GM18505 (cell line): Measurements from ENCODE around the gene ATP2B2.

Source experiments
- ATAC-seq: cut with Tn5 transposase; IDR thresholded peaks from one replicate; pipeline ENCODE4 v1.9.1; 2021; ENCODE audit not compliant: unreplicated experiment
- POLR2A ChIP-seq: IDR thresholded peaks from 4 replicates; pipeline ENCODE4 v1.6.1; 2011; ENCODE audit warnings: borderline replicate concordance; ENCODE audit not compliant: insufficient read depth, insufficient read length; ENCODE audit errors: extremely low read depth

ATP2B2 gene

DNA sequence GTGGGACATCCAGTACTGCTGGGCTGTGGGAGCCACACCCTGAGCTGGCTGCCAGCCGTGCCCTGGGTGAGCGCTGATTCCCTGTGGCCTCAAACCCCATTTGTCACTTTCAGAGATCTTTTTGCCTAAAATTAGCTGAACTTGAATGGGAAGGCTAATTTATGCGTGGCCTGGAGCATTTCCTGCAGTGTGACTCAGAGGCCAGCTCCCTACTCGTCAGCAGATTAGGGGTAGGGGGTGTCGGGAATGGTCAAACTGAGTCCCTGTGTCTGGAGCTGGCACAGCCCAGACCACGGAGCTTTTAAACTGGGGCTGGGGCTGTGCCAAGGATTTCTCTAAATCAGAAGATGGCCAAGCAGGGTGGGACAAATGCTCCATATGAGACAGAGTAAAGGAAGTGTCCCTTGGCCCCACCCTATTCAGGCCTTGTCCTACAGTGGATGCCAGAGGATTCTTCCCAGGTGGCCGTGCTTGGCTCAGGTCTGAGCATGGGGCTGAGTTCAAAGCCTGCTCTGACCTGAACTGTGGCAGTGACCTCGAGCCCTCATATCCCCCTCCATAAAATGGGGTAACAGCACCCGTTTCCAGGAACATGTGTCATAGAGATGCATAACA, 59.7 kb downstream of the ATP2B2 start:
- no peak for TF ChIP-seq POLR2A
- no peak for ATAC-seq

GRCh38 chr3:10444511-10444910, 60.9 kb downstream of the ATP2B2 start:
- no peak for ATAC-seq

GRCh38 chr3:10444110-10444429, 61.3 kb downstream of the ATP2B2 start:
- ATAC-seq = no peak

More at GRCh38 chr3:10444511-10444910, 60.9 kb downstream of the ATP2B2 start:
- TF ChIP-seq POLR2A = no peak

DNA sequence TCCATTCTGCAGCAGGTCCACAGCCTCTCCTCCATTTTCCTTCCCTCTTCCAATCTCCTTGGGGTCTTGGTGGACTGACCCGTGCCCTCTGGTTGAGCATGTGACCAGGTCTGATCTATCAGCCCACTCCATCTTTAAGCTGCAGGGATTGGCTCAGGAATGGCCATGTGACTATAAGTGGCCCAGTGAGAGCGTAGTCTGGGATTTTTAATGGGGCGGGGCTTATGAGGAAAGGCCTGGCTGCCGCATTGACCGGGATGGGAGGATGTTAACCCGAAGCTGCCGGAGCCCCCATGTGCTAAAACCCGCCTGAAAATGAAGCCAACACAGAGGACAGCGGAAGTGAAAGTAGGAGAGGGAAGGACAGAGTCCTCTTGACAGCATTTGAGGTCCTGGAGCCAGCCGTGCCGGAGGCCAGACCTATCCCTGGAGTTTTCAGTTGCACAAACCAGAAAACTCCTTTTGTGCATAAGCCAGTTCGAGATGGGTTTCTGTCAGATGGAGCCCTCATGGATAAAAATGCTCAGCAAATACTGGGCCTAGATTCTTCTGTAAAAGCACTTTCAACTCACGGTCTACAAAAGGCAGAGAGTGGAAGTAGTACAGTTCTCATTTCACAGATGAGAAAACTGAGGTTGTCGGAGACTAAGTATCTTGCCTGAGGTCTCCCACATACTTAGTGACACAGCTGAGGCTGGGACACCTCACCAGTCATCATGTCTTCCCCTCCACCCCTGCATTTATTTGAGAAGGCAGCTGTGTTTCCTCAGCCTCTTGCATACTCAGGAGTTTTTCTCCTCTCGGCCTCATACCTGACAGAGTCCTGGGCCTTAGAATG, 61.9 kb downstream of the ATP2B2 start:
- no peak for TF ChIP-seq POLR2A
- ATAC-seq = no peak

More at GRCh38 chr3:10444110-10444429, 61.3 kb downstream of the ATP2B2 start:
- no peak for TF ChIP-seq POLR2A

DNA sequence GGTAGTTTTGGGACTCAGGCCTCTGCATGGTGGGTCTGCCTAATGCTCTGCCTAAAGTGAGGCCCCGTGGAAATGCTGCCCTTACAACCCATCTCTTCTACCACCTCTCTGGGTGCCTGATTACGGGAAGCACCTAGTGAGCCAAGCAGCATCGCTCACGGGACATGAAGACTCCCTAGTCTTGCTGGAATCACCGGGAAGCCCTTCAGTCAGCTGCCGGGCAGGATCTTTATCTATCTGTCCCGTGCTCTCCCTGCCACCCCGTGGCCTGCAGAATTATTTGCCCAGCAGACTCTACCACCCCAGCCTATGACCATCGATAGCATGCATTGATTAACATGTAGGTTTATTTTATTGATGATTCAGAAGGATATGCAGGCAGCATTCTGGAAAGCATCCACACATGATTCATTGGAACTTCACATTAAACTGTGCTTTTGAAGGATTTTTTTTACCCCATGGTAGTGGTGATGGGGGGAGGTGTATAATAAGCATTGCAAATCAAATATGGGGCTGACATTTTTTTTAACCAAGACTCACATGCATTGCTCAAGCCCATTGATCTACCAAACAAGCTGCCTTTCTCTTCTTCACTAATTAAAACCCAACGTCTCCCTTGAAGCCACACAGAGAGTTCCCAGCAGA, 63.1 kb downstream of the ATP2B2 start:
- no peak for ATAC-seq
- no peak for TF ChIP-seq POLR2A

GRCh38 chr3:10440684-10441083, 64.7 kb downstream of the ATP2B2 start:
- ATAC-seq = no peak
- no peak for TF ChIP-seq POLR2A

- ATAC-seq = no peak
- TF ChIP-seq POLR2A = no peak
These were observed 66.3 kb downstream of the ATP2B2 start for GRCh38 chr3:10438902-10439610.

DNA sequence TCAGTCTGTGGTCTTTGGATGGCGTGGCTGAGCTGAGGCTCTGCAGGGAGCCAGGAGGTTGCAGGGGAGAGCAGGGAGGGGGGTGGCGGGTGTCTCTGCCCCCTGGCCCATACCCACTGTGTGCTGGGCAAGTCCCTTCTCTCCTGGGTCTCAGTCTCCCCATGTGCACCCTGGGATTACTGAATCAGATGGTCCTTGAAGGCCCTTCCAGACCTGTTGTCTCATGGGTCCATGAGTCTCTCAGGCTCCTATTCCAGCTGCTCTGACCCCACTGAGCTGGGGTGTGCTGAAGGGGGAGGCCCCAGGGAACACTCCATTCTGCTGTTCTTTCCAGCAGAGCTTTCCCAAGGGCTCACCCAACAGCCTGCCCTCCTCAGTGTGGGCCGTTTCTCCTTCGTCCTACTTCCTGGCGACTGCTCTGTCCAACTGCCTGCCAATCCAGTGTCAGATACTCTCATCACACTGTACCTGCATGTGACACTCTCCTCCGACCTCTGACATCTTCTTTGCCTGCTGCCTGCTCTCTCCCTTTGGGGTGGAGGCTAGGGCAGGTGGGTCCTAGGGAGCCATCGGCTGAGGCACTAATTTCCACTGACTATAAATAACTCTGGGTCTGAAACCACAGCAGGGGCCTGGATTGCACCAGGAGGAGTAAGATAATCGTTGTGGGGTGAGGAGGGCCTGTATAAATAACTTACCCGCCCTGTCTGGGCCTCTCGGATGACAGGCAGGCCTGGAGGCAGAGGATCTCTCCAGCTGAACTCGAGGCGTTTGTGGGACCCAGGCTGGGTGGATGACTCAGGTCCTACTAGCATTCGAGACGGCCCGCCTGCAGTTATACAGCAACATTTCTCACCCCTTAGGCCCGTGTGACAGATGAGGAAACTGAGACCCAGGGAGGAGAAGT, 67.1 kb downstream of the ATP2B2 start:
- ATAC-seq = no peak

GRCh38 chr3:10437272-10437994, 68.0 kb downstream of the ATP2B2 start:
- peak; percentile 59 for ATAC-seq
- no peak for TF ChIP-seq POLR2A

More for the DNA sequence above, 67.1 kb downstream of the ATP2B2 start:
- no peak for TF ChIP-seq POLR2A

DNA sequence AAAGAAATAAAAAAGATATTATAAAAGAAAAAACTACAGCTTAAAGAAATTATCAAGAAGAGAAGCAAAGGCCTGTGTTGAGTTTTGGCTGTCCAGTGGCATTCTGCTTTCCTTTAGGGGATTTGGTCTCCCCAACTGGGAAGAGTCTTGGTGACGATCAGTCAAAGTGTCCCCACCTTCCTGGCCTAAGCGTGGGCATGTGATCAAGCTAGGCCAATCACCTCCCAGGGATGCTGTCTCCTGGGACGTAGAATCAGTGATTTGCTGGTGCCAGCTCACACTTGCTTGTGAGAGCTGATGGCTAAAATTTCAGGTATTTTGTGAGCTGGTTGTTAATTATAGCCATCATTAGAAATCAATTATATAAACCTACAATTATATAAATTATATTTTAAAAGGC, 69.5 kb downstream of the ATP2B2 start:
- no peak for TF ChIP-seq POLR2A
- ATAC-seq = no peak

- ATAC-seq = no peak
- no peak for TF ChIP-seq POLR2A
These were observed 70.4 kb downstream of the ATP2B2 start for GRCh38 chr3:10434938-10435336.

- ATAC-seq = no peak
- no peak for TF ChIP-seq POLR2A
These were observed 71.0 kb downstream of the ATP2B2 start for GRCh38 chr3:10434144-10434937.

DNA sequence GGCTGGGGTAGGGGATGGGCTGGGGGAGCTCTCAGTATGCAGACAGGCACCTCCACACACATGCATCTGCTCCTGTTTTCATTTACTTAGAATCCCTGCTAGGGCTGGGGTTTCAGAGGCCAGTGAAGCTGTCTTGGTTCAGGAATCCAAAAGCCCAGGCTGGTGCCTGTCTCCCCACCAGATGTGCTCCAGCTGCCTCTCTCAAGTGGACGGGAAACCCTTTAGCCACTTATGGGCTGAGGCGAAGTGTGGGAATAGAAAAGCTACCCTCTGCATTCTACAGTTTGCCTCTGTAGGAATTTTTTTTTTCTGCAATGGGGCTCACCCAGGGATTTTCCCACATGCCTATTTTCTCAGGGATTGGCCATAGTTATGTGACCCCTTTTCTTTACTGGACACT, 72.5 kb downstream of the ATP2B2 start:
- ATAC-seq = no peak
- no peak for TF ChIP-seq POLR2A
